Heart left ventricle (tissue), 16 donors: ENCODE results near the gene PLPP3. TPM values are rescaled to one million over a fixed set of nuclear protein-coding genes. Genes with fewer than 3 reads are reported as not detected.

ENCODE experiments used
- ATAC-seq, 4 donors: fragments of 200-7000 bp; cut with Tn5 transposase; one replicate each; pipeline ENCODE4 v1.9.1; 2020 to 2022; ENCODE audit warnings: moderate library complexity in 4 of 4, mild to moderate bottlenecking in 3 of 4, moderate number of reproducible peaks in 1 of 4
- DNase-seq, 5 donors: peaks; one replicate each; pipeline ENCODE4 v3.0.0-alpha.2; 2020
- H3K27ac ChIP-seq, 12 donors: fragments of 200-600 bp; sonication (generic) in 4 of 12; one replicate each; pipeline versions ENCODE4 v1.5.0 to v1.8.0; 2016 to 2022; ENCODE audit warnings: mild to moderate bottlenecking in 2 of 12
- H3K27me3 ChIP-seq, 9 donors: fragments of 200-600 bp; sonication (generic) in 2 of 9; one replicate each; pipeline versions ENCODE4 v1.5.1 to v1.8.0; 2016 to 2022; ENCODE audit warnings: mild to moderate bottlenecking in 3 of 9
- H3K36me3 ChIP-seq, 9 donors: fragments of 200-600 bp; sonication (generic) in 2 of 9; one replicate each; pipeline versions ENCODE4 v1.5.0 to v1.8.0; 2018 to 2022; ENCODE audit warnings: mild to moderate bottlenecking in 2 of 9
- H3K4me1 ChIP-seq, 12 donors: fragments of 200-600 bp; sonication (generic) in 4 of 12; one replicate each; pipeline versions ENCODE4 v1.5.0 to v1.8.0; 2016 to 2022; ENCODE audit warnings: mild to moderate bottlenecking in 3 of 12
- H3K4me3 ChIP-seq, 12 donors: fragments of 200-600 bp; sonication (generic) in 4 of 12; one replicate each; pipeline versions ENCODE4 v1.5.0 to v1.8.0; 2017 to 2022; ENCODE audit warnings: mild to moderate bottlenecking in 9 of 12, moderate library complexity in 4 of 12
- H3K9me3 ChIP-seq, 12 donors: fragments of 200-600 bp; sonication (generic) in 4 of 12; one replicate each; pipeline versions ENCODE4 v1.5.0 to v1.8.0; 2016 to 2022; ENCODE audit warnings: mild to moderate bottlenecking in 1 of 12
- POLR2A ChIP-seq, 2 donors: fragments of 450-650 bp; IDR thresholded peaks; one replicate each; pipeline ENCODE4 v1.6.1; 2017; ENCODE audit warnings: antibody characterized with exemption in 2 of 2, mild to moderate bottlenecking in 2 of 2, moderate library complexity in 2 of 2
- WGBS, 4 donors: extraction: QIAGEN DNeasy Blood & Tissue Kit in 2 of 4; methylation state at CpG; one replicate each; pipeline versions ENCODE4 v1.1.5 to v1.1.7; 2013 to 2018; 5-methylcytosine and 5-hydroxymethylcytosine counted together
- intact Hi-C, 10 donors: fragments of 100-400 bp; cut with DNase I; formaldehyde crosslinking; loops; one replicate each; pipeline versions ENCODE4 v1.11.1 to v1.14.2; 2022
- polyA plus RNA-seq, 2 donors: library from polyadenylated mRNA; stranded (reverse); fragments of 200-250 nt; gene quantifications; one replicate each; pipeline ENCODE4 v1.2.3, GENCODE V29; 2013
- total RNA-seq, 9 donors: library from RNA; depleted of rRNA in 2 of 9; stranded (reverse); fragments of >200 nt in 2 of 9; fragmentation: NEBNext Ultra II Directional in 3 of 9; extraction: Animal tissue kit (Norgen Biotek cat#: 25700) in 3 of 9; gene quantifications; one replicate each; pipeline versions ENCODE4 v1.1.0 to v1.2.4, GENCODE V29; 2016 to 2023
- TF ChIP-seq, protein P1 (sequence below), 12 donors: fragments of 200-600 bp; sonication (generic) in 4 of 12; IDR thresholded peaks; one replicate each; pipeline versions ENCODE4 v1.5.0 to v1.8.0; 2018 to 2022; ENCODE audit warnings: antibody characterized with exemption in 12 of 12, mild to moderate bottlenecking in 5 of 12
- donor health status: ischemic (EF 13 %, LVEDD 7.1; RV severe dilation, severe dysfunction).
- donor health status: healthy with polysubstance abuse.
- donor health status: DM: no; HTN: yes; CAD: no.
- donor health status: DM: no; HTN: no; CAD: no.
- donor health status: ischemic (EF 25% LVEDD 6.9; RV normal size, moderate dysfunction).
- donor health status: ischemic (EF 25% LVEDD 5.7; RV mildly dilated, moderate dysfunction).
- donor health status: healthy.
- donor health status: DM: yes; HTN: yes; CAD: no.
- donor health status: ischemic (EF 35%, LVEDD 5.7; RV mildly dilated, moderate dysfunction).
- donor health status: nonischemic (EF 11% LVEDD 7.7; RV severe dilation, severe dysfunction).
- donor health status: DM: yes; HTN: yes; CAD: no.
- donor health status: PGD.
- donor health status: ischemic (EF 29% LVEDD 5.4; RV normal size, mild dysfunction).
- donor health status: nonischemic (EF 23%, LVEDD 6.1; RV moderate dilation, normal function).

PLPP3 gene
- total and polyA plus RNA-seq, 11 donors, result 17.1 to 221 (median 89.9) TPM

DNA sequence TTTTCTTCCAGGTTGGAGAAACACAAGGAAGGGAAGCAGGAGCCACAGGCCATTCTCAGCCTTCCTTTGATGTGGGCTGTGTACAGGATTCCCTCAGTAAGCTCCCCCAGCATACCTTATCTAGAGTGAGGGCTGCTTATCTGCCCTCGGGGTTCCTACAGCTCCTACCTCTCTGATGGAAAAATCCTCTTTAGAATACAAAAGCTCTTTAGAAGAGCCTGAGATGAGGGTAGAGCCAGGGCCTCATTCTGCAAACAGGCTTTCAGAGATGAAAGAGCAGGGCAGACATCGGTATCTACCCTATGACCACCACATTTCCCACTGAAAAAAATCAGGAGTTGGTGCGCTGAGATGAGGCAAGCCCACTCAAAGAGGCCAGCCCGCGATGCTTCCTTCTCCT is 85.1 kb downstream of the PLPP3 start:
- intact Hi-C loops, result loop anchor here in 1 of 10 donors (10.0 kb wide), 1 partner anchor 80 kb away; the partner anchor contains the start of gene PLPP3
- peaks cover 0 to 52% (median 34%) of the 10 kb centered on the region in 12 donors for H3K4me1 ChIP-seq
- H3K9me3 ChIP-seq, result no peaks in the 10 kb centered on the region
- ATAC-seq (no peak), DNase-seq (no peak)
- TF ChIP-seq, protein P1, sequence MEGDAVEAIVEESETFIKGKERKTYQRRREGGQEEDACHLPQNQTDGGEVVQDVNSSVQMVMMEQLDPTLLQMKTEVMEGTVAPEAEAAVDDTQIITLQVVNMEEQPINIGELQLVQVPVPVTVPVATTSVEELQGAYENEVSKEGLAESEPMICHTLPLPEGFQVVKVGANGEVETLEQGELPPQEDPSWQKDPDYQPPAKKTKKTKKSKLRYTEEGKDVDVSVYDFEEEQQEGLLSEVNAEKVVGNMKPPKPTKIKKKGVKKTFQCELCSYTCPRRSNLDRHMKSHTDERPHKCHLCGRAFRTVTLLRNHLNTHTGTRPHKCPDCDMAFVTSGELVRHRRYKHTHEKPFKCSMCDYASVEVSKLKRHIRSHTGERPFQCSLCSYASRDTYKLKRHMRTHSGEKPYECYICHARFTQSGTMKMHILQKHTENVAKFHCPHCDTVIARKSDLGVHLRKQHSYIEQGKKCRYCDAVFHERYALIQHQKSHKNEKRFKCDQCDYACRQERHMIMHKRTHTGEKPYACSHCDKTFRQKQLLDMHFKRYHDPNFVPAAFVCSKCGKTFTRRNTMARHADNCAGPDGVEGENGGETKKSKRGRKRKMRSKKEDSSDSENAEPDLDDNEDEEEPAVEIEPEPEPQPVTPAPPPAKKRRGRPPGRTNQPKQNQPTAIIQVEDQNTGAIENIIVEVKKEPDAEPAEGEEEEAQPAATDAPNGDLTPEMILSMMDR (IDR thresholded peaks at IDR 0.05), result no peak
- TF ChIP-seq POLR2A (IDR thresholded peaks at IDR 0.05), result no peak
- no peaks in the 10 kb centered on the region for H3K27me3 ChIP-seq
- WGBS, 4 donors, result 70 to 78% (median 78%) methylated on average over 5 of the region's 5 CpGs
- peaks cover 0 to 58% (median 30%) of the 10 kb centered on the region in 9 donors for H3K36me3 ChIP-seq
- H3K4me3 ChIP-seq, result no peak overlapping the region
- no peak overlapping the region for H3K27ac ChIP-seq

DNA sequence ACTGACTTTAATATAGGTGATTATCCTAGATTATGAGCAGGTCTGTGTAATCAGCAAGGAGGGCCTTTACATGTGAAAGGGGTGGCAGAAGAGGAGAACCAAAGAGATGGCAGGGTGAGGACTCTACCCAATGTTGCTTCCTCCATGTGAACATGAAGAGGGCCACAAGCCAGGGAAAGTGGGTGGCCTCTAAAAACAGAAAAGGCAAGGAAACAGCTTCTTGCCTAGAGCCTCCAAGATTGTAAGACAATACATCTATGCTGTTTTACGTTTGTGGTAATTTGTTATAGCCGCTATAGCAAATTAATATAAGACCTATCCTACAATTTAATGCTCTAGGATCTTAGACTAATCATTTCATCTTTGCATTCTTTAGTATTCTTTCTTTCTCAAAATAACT is 85.5 kb downstream of the PLPP3 start:
- Histone ChIP-seq H3K27me3 (no peaks in the 10 kb centered on the region), H3K27ac (peak overlapping the region in 1 of 12 donors; percentile 8), H3K4me3 (no peak overlapping the region), H3K4me1 (peaks cover 0 to 48% (median 30%) of the 10 kb centered on the region in 12 donors), H3K36me3 (peaks cover 0 to 56% (median 30%) of the 10 kb centered on the region in 9 donors), H3K9me3 (no peaks in the 10 kb centered on the region)
- DNase-seq (no peak), ATAC-seq (no peak)
- TF ChIP-seq, protein P1 (IDR thresholded peaks at IDR 0.05), result no peak
- no peak for TF ChIP-seq POLR2A (IDR thresholded peaks at IDR 0.05)
- 92 to 99% (median 95%) methylated on average over 2 of the region's 2 CpGs for WGBS, 4 donors
- intact Hi-C loops, result loop anchor here in 1 of 10 donors (10.0 kb wide), 1 partner anchor 81 kb away; the partner anchor contains the start of gene PLPP3

DNA sequence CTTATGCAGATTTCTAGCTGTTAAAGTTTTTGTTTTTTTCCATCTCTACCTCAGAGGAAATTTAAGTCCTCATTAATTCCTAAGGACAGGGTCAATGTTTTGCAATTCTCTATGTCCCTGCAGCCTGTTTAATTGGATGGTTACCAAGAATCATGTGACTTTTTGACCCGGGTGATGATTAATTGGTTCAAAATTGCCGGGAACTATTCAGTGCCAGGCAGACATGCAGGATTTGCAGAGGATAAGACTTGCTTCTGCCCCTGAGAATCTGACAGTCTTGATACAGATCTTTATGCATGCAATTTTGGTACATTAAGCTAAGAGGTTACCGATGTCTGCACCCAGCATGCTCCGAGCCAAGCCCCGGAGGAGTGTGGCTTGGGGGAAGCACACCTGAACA is 87.9 kb downstream of the PLPP3 start:
- ATAC-seq (peak in 2 of 4 donors; percentile 40 to 41), DNase-seq (no peak)
- peaks cover 0 to 25% (median 12%) of the 10 kb centered on the region in 12 donors for H3K4me1 ChIP-seq
- no peak overlapping the region for H3K4me3 ChIP-seq
- WGBS, 4 donors, result 46 to 67% (median 58%) methylated on average over 5 of the region's 5 CpGs
- intact Hi-C loops, result loop anchor here in 1 of 10 donors (10.0 kb wide), 1 partner anchor 83 kb away; the partner anchor contains the start of gene PLPP3
- no peaks in the 10 kb centered on the region for H3K27me3 ChIP-seq
- TF ChIP-seq, protein P1 (IDR thresholded peaks at IDR 0.05), result no peak
- TF ChIP-seq POLR2A (IDR thresholded peaks at IDR 0.05), result no peak
- no peaks in the 10 kb centered on the region for H3K9me3 ChIP-seq
- no peak overlapping the region for H3K27ac ChIP-seq
- H3K36me3 ChIP-seq, result peaks cover 0 to 51% (median 30%) of the 10 kb centered on the region in 9 donors

DNA sequence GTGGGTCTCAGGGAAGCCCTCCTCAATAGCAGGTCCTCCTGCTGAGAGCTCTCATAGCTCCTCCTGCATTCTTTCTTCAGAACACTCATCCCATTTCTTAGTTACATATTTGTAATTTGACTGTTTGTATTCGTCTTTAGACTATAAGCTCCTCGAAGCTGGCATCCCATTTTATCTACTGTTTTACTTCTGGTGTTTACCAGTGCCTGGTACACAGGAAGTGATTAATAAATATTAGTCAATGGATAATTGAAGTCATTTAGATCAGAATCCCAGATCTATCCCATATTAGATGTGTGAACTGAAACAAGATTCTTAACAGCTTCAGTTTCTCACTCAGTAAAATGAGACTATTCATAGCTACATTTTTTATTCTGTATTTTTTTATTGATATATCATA is 88.7 kb downstream of the PLPP3 start:
- no peak overlapping the region for H3K27ac ChIP-seq

More for the DNA sequence above, 88.7 kb downstream of the PLPP3 start:
- H3K27me3 ChIP-seq, result no peaks in the 10 kb centered on the region
- ATAC-seq, result no peak
- intact Hi-C loops, result loop anchor here in 1 of 10 donors (10.0 kb wide), 1 partner anchor 84 kb away; the partner anchor contains the start of gene PLPP3
- no peak for DNase-seq
- TF ChIP-seq, protein P1 (IDR thresholded peaks at IDR 0.05), result no peak
- no peak for TF ChIP-seq POLR2A (IDR thresholded peaks at IDR 0.05)
- H3K4me3 ChIP-seq, result no peak overlapping the region
- H3K4me1 ChIP-seq, result peaks cover 0 to 19% (median 9%) of the 10 kb centered on the region in 12 donors
- no peaks in the 10 kb centered on the region for H3K9me3 ChIP-seq
- 83 to 92% (median 90%) methylated on average over 2 of the region's 2 CpGs for WGBS, 4 donors
- H3K36me3 ChIP-seq, result peaks cover 0 to 42% (median 23%) of the 10 kb centered on the region in 9 donors
